Measurements from ENCODE around the gene PLOD1.

Gene PLOD1

GRCh38 chr1:11970441-11971185 is 36.1 kb downstream of the PLOD1 start:
- DNase-seq: no peak
- no peak overlapping the region for H3K4me3 ChIP-seq
- no peaks in the 10 kb centered on the region for H3K9me3 ChIP-seq
- H3K27me3 ChIP-seq: no peaks in the 10 kb centered on the region
- no peak for TF ChIP-seq CTCF (IDR thresholded peaks at IDR 0.05)
- intact Hi-C loops (cut with DNase I; ENCODE audit: low total_unique reads): no loop called here
- H3K27ac ChIP-seq: no peak overlapping the region
- peaks cover 13 to 83% (median 32%) of the 10 kb centered on the region in 3 donors for H3K36me3 ChIP-seq
- no peaks in the 10 kb centered on the region for H3K4me1 ChIP-seq

GRCh38 chr1:11977625-11978024 is 43.1 kb downstream of the PLOD1 start:
- Histone ChIP-seq H3K4me1 (peaks cover 0 to 29% (median 15%) of the 10 kb centered on the region in 4 donors), H3K36me3 (peaks cover 13 to 42% (median 25%) of the 10 kb centered on the region in 3 donors), H3K27me3 (no peaks in the 10 kb centered on the region), H3K4me3 (no peak overlapping the region), H3K9me3 (no peaks in the 10 kb centered on the region), H3K27ac (no peak overlapping the region)
- intact Hi-C loops (cut with DNase I; ENCODE audit: low total_unique reads): no loop called here
- no peak for DNase-seq
- no peak for TF ChIP-seq CTCF (IDR thresholded peaks at IDR 0.05)

GRCh38 chr1:11978301-11978700 is 43.8 kb downstream of the PLOD1 start:
- Histone ChIP-seq H3K9me3 (no peaks in the 10 kb centered on the region), H3K27ac (no peak overlapping the region), H3K4me1 (peaks cover 0 to 29% (median 15%) of the 10 kb centered on the region in 4 donors), H3K4me3 (no peak overlapping the region), H3K36me3 (peaks cover 13 to 42% (median 25%) of the 10 kb centered on the region in 3 donors), H3K27me3 (no peaks in the 10 kb centered on the region)
- intact Hi-C loops (cut with DNase I; ENCODE audit: low total_unique reads): no loop called here
- no peak for TF ChIP-seq CTCF (IDR thresholded peaks at IDR 0.05)
- no peak for DNase-seq

GRCh38 chr1:11979028-11979850 is 44.7 kb downstream of the PLOD1 start:
- Histone ChIP-seq H3K36me3 (peaks cover 18 to 42% (median 27%) of the 10 kb centered on the region in 3 donors), H3K4me3 (peak overlapping the region; percentile 75 to 92), H3K27me3 (no peaks in the 10 kb centered on the region), H3K27ac (peak overlapping the region; percentile 90 to 95), H3K4me1 (peaks cover 0 to 29% (median 15%) of the 10 kb centered on the region in 4 donors), H3K9me3 (no peaks in the 10 kb centered on the region)
- intact Hi-C loops (cut with DNase I; ENCODE audit: low total_unique reads): no loop called here
- DNase-seq: no peak
- TF ChIP-seq CTCF (IDR thresholded peaks at IDR 0.05): no peak

GRCh38 chr1:11979851-11980675 is 45.5 kb downstream of the PLOD1 start, which contains the start of gene MFN2:
Gene MFN2 (plus strand): TSS chr1:11980444. CDS start chr1:11989169, 8,725 bp downstream.
- H3K4me1 ChIP-seq: peaks cover 0 to 29% (median 15%) of the 10 kb centered on the region in 4 donors

More at GRCh38 chr1:11979851-11980675, 45.5 kb downstream of the PLOD1 start, which contains the start of gene MFN2:
- H3K36me3 ChIP-seq: peaks cover 18 to 42% (median 27%) of the 10 kb centered on the region in 3 donors
- intact Hi-C loops (cut with DNase I; ENCODE audit: low total_unique reads): no loop called here
- TF ChIP-seq CTCF (IDR thresholded peaks at IDR 0.05): no peak
- H3K27me3 ChIP-seq: no peaks in the 10 kb centered on the region
- H3K27ac ChIP-seq: peak within 1 kb of the TSS; percentile 90 to 95
- no peaks in the 10 kb centered on the region for H3K9me3 ChIP-seq
- peak; percentile 96 to 98 for DNase-seq
- peak within 1 kb of the TSS; percentile 75 to 92 for H3K4me3 ChIP-seq

All from tibial artery (tissue), 4 donors.